NK-92 (cell line): ENCODE data around the gene PFKP.
"Not testable (repeated sequence)": the region's sequence is repeated elsewhere in the genome, so short reads cannot be mapped to it uniquely, and the experiment has no call there.

Experiments used
- DNase-seq: peaks from one replicate; lab custom pipeline; 2025; ENCODE audit not compliant: unreplicated experiment; lab: John Stamatoyannopoulos, UW

The PFKP gene

GRCh38 chr10:3046981-3047547, 20.3 kb upstream of the PFKP start:
- no peak for DNase-seq

GRCh38 chr10:3047596-3047995, 19.8 kb upstream of the PFKP start:
- DNase-seq: no peak

- DNase-seq: no peak
Measured at GRCh38 chr10:3048119-3049019, 19.0 kb upstream of the PFKP start.

DNA sequence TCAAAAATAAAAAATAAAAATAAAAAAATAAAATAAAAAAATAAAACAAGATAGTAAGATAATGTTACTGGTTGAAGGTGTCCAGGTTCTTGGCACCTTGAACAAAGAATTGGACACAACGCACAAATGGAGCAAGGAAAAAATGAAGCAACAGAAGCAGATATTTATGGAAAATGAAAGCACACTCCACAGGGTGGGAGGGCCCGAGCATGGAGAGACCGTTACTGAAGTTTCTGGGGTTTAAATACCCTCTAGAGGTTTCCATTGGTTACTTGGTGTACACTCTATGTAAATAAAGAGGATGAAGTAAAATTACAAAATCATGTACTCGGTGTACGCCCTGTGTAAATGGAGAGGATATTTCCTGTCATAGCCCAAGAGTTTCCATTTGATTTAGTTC, 15.7 kb upstream of the PFKP start:
- DNase-seq: no peak

- DNase-seq: no peak
Measured at GRCh38 chr10:3053155-3053554, 14.2 kb upstream of the PFKP start.

DNA sequence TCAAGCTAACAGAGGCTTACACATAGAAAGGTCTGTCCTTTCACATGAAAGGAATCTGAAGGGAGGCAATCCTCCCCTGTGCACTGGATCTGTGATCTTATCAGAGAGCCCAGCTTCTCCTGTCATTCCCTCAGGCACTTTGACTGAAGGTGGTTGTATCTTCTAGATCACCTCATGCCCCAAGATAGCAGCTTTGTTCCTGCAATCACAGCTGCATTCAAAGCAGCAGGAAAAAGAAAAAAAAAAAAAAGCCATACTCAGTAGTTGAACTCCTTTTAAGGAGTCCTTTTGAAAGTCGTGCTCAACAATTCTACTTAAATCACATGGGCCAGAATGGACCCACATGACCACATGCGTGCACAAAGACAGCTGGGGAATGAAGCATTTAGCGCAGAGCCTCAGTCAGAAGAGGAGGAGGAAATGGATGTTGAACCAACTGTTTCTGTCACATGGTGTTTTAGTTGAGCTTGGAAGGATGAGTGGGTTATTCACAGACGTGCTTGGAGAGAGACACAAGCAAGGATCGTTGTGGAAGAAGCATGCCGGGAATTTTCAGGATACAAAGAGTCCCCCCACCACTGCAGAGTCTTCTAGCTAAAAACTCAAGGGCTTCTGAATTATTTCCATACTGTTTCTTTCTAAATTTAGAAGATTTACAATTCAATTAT, 13.0 kb upstream of the PFKP start:
- DNase-seq: no peak

DNA sequence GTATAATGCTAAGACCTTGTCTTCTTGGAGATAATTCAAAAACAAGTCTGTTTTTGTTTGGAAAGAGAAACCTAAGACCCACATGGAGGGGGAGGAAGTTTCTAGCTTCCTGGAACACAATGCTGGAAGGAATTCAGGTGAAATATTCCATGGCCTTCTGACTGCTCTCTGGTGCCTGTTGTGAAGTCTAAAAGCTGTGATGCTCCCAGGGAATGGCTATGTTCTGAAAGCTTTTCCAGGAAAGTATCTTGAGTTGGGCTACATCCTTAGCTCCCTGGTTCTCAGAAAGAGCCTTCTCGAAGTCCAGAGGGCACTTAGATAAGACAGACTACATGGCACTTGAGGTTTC, 12.5 kb upstream of the PFKP start:
- DNase-seq: no peak

GRCh38 chr10:3056280-3057037, 10.9 kb upstream of the PFKP start:
- DNase-seq: no peak

- no peak for DNase-seq
Measured at GRCh38 chr10:3057946-3058345, 9.4 kb upstream of the PFKP start.

DNA sequence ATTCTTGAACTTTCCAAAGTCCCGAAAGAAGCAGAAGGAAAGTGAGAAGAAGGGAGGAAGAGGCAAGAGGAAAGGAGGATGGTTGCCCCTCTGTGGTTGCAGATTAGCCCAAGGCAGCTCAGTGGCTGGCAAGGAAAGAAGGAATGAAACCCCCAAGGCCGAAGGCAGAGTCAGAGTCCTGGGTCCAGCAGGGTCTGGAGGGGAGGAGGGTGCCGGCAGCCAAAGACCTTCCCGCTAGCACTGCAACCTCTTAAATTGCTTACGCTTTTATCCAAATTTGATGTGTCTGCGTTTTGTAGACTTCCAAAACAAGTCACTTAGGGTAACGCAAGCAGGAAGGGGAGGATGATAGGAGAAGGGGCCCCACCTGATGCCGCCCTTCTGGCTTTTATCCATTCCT, 7.4 kb upstream of the PFKP start:
- DNase-seq: no peak

- DNase-seq: no peak
Measured at GRCh38 chr10:3060481-3060889, 6.9 kb upstream of the PFKP start.

GRCh38 chr10:3061323-3061898, 5.9 kb upstream of the PFKP start:
- not testable (repeated sequence) for DNase-seq

DNA sequence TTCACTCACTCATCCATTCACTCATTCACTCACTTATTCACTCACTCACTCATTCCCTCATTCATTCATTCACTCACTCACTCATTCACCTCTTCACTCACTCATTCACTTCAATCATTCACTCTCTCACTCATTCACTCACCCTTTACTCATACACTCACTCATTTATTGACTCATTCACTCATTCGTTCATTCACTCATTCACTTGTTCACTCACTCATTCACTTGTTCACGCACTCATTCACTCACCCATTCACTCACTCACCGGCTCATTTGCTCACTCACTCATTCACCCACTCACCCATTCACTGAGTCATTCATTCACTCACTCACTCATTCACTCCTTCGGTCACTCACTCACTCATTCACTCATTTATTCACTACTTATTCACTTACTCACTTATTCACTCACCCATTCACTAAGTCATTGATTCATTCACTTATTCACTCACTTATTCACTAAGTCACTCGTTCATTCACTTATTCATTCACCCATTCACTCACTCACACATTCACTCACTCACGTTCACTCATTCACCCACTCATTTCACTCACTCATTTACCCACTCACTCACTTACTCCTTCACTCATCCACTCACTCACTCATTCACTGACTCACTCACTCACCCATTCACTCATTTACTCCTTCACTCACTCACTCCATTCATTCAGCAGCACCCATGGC, 4.7 kb upstream of the PFKP start:
- DNase-seq: no peak

DNA sequence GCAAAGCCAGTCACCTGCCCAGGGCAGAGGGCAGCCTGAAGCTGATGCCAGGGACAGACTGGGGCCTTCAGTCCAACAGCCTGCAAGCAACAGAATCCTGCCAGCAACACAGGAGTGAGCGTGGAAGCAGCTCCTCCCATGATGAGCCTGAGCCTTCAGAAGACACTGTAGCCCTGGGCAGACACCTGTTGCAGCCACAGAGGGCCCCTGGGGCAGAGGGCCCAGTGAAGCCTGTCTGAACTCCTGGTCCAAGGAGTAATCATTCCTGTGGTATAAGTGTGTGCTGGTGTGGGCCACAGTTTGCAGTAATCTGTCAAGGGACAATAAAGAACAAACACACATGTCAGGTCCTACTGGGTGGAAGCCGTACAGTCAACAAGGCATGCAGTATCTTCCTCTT, 2.9 kb upstream of the PFKP start:
- no peak for DNase-seq

GRCh38 chr10:3065622-3066021, 1.7 kb upstream of the PFKP start:
- DNase-seq: no peak

GRCh38 chr10:3066317-3067117, 831 bp upstream of the PFKP start:
- DNase-seq: no peak

GRCh38 chr10:3067859-3068179, 471 bp downstream of the PFKP start:
- DNase-seq: no peak

DNA sequence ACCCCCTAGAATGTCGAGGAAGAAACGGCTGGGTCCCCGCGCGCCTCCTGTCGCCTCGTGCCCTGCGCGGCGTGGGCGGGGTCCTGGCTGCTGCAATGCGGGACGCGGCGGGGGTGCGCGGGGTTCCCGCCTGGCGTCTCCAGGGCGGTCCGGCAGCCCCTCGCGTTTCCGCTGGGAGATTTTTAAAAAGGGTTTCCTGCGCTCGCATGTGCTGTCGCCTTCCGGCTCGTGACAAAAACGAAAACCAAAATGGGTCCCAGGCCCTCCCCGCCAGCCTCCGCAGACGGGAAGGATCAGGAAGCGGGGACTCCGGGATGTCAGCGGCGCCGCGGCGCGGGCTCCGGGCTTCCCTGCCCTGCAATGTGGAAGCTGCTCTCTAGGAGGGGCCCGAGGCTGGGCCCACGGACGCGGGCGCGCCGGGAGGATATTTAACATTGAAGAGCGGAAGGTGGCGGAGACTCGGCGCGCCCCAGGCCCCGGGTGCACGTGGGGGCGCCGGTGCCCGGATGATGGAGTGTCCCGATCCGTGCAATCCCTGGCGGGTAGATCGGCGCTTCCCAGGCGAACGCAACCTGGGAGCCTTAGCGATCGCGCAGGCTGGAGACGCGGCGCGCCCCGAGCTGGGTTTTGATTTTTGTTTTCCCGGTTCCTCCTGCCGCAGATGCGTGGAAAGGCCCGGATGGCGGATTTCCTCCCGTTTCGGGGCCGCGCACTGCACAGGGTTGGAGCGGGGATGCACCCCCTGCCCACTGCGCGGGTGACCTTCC, 1.0 kb downstream of the PFKP start:
- no peak for DNase-seq
